D721Med (cell line): ENCODE data around the gene DOCK9.

Experiments used
- DNase-seq: peaks from one replicate; pipeline ENCODE4 v3.0.0; 2011; ENCODE audit warnings: low spot score; ENCODE audit not compliant: insufficient read length
- FAIRE-seq: peaks from 2 replicates; lab custom pipeline; 2011; peaks lifted over from hg19 to GRCh38; lab: Jason Lieb, UNC
- TF ChIP-seq, protein P1 (sequence below): IDR thresholded peaks from 2 replicates; pipeline ENCODE4 v1.5.1; 2012; ENCODE audit warnings: mild to moderate bottlenecking, control low read depth; ENCODE audit not compliant: insufficient read depth; ENCODE audit errors: missing control alignments

DOCK9 gene

DNA sequence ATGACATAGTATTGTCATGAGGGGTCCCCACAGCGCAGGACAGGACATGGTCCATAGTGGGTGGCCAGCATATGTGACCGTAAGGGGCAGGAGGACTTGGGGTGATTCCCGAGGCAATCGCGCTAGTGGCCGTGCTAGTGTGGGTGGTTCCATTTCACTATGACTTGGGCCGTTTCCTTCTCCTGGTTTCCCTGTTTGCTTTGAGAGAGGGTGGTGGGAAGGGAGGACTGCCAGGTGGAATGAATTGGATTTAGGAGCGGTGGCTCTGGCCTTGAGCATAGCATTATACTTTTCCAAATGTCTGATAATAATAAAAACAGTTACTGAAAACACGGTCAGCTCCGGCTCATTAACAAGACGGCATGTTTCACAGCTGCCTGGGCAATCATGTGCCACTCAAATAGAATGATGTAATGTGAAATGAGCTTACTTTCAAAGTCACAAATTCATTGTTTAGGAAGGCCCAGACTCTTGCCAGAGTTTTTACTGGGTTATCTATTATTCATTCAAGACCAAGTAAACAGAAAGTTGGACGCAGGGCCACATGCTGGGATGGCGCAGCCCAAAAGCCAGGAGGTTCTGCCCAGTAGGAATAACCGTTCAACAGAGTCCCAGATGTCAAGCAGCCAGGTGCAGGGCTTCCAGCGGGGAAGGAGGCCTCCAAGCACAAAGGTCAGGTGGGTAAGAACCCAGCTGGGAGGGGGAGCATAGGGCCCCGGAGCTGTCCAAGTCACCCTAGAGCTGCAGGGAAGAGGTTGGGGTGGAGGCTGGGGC is 205.8 kb downstream of the DOCK9 start:
- DNase-seq (no peak), FAIRE-seq (no peak)
- TF ChIP-seq, protein P1, sequence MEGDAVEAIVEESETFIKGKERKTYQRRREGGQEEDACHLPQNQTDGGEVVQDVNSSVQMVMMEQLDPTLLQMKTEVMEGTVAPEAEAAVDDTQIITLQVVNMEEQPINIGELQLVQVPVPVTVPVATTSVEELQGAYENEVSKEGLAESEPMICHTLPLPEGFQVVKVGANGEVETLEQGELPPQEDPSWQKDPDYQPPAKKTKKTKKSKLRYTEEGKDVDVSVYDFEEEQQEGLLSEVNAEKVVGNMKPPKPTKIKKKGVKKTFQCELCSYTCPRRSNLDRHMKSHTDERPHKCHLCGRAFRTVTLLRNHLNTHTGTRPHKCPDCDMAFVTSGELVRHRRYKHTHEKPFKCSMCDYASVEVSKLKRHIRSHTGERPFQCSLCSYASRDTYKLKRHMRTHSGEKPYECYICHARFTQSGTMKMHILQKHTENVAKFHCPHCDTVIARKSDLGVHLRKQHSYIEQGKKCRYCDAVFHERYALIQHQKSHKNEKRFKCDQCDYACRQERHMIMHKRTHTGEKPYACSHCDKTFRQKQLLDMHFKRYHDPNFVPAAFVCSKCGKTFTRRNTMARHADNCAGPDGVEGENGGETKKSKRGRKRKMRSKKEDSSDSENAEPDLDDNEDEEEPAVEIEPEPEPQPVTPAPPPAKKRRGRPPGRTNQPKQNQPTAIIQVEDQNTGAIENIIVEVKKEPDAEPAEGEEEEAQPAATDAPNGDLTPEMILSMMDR = no peak

DNA sequence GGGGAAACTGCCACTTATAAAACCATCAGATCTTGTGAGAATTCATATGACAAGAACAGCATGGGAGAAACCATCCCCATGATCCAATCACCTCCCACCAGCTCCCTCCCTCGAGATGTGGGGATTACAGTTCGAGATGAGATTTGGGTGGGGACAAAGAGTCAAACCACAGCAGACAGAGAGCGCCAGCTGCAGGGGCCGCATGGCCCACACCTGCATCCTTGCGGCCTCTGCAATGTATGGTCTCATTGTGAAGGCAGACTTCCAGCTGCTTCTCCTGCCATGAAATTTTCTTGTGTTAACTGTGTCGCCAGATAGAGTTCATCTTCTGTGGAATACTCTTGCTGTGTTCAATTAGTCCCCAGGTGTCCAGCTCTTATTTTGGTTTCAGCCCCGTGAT is 208.1 kb downstream of the DOCK9 start:
- DNase-seq (no peak), FAIRE-seq (no peak)
- TF ChIP-seq, protein P1 = no peak

DNA sequence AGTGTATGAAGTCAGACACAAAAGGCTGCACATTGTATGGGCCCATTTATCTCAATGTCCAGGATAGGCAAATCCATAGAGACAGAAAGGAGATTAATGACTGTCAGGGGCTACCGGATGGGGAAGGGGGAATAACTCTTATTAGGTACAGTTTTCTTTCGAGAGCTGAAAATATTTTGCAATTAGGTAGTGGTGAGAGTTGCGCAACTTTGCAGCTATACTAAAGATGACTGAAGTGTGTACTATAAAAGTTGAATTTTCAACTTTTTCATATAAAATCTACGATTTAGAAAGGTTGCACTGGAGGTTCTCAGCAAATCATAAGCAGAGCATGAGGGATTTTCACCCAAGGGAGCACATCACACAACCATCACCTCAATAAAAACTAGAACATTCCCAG is 209.3 kb downstream of the DOCK9 start:
- DNase-seq (no peak), FAIRE-seq (no peak)
- TF ChIP-seq, protein P1 = no peak

DNA sequence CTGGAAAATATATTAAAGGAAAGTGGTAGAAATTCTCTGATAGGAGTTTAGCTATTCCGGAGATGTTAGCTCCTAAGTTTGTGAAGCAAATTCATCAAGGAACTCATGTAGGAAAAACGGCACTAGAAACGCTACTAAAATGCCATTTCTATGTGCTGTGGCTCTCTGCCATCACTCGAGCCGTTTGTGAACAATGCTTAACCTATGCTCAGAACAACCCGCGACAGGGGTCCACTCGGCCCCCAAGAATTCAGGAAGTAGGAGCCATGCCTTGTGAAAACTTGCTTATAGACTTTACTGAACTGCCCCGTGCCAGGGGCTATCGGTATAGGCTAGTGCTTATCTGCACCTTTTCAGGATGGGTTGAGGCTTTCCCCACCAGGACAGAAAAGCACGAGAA is 211.2 kb downstream of the DOCK9 start:
- TF ChIP-seq, protein P1 = no peak
- no peak for FAIRE-seq
- DNase-seq = no peak

DNA sequence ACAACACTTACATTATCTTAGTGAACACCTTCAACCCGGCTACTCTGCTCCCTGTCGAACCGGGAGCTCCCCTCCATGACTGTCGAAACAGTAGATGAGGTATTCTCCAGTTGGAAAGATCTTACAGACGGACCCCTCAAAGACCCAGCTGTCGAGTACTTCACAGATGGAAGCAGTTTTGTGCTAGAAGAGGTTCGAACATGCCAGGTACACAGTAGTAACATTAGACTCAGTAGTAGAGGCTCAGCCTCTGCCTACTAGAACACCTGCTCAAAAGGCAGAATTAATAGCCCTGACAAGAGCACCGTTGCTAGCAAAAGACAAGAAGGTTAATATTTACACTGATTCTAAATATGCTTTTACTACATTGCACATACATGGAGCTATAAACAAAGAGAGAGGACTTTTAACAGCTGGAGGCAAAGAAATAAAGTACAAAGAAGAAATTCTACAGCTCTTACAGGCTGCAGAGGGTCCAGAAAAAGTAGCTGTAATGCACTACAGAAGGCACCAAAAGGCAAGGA is 211.8 kb downstream of the DOCK9 start:
- DNase-seq (no peak), FAIRE-seq (no peak)
- TF ChIP-seq, protein P1 = no peak

DNA sequence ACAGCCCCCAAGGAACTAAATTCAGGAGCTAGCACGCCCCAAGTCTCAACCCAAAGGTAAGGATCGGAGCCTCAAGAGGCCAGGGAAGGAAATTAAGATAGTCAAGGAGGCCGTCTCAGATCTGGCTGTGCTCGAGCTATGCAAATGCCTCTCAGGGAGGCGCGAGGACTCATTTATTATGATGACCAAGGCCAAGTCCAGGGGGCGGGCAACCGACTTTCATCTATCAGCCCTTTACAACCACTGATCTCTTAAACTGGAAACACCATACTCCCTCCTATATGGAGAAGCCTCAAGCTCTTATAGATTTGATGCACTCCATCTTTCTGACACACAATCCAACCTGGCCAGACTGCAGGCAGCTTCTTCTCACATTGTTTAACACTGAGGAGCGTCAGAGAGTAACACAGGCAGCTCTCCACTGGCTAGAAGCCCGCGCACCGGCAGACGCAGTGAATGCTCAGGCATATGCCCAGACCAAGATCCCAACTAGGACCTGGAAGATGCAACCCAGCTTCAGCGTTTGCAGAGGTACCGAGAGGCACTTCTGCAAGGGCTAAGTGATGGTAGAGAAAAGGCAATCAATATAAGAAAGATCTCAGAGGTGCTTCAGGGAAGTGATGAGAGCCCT is 215.8 kb downstream of the DOCK9 start:
- FAIRE-seq (no peak), DNase-seq (no peak)
- TF ChIP-seq, protein P1 = no peak
